ENCODE measurements around the gene XRRA1.

DNA sequence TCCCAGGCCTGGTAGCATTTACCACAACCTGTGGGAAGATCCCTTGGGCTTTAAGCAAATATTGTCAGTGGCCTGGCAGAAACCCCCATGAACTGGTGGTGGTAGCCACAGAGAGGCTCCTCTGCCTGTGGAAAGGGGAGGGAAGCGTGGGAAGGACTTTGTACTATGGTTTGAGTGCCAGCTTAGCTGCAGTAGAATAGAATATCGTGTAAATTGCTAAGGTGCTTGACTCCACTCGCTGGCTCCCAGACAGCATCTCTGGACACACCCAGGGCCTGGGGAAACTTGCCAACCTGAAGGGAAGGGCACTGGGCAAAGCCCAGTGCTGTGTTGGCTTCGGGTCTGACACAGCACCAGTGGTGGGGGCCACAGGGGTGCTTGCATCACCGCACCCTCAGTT is 52.6 kb downstream of the XRRA1 start:
- TF ChIP-seq ZKSCAN8 (CRISPR knock-in tag; IDR thresholded peaks at IDR 0.05; ENCODE audit: borderline replicate concordance): no peak
- no peak for TF ChIP-seq MAFK (conservative IDR thresholded peaks at IDR 0.05 in 1 of 2, IDR thresholded peaks at IDR 0.05 in 1 of 2; ENCODE audit: low read length in 2 of 2)
- TF ChIP-seq, protein P1, sequence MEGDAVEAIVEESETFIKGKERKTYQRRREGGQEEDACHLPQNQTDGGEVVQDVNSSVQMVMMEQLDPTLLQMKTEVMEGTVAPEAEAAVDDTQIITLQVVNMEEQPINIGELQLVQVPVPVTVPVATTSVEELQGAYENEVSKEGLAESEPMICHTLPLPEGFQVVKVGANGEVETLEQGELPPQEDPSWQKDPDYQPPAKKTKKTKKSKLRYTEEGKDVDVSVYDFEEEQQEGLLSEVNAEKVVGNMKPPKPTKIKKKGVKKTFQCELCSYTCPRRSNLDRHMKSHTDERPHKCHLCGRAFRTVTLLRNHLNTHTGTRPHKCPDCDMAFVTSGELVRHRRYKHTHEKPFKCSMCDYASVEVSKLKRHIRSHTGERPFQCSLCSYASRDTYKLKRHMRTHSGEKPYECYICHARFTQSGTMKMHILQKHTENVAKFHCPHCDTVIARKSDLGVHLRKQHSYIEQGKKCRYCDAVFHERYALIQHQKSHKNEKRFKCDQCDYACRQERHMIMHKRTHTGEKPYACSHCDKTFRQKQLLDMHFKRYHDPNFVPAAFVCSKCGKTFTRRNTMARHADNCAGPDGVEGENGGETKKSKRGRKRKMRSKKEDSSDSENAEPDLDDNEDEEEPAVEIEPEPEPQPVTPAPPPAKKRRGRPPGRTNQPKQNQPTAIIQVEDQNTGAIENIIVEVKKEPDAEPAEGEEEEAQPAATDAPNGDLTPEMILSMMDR (CRISPR knock-in tag; IDR thresholded peaks at IDR 0.05): no peak
- no peak for TF ChIP-seq ZNF180 (CRISPR knock-in tag; IDR thresholded peaks at IDR 0.05; ENCODE audit: borderline replicate concordance, low read depth)
- no peak for TF ChIP-seq YY1 (IDR thresholded peaks at IDR 0.05; ENCODE audit: insufficient read depth, insufficient replicate concordance, low read depth, low read length)
- no peak for TF ChIP-seq ZBTB1 (CRISPR knock-in tag; IDR thresholded peaks at IDR 0.05; ENCODE audit: borderline replicate concordance)
- TF ChIP-seq, protein P2, sequence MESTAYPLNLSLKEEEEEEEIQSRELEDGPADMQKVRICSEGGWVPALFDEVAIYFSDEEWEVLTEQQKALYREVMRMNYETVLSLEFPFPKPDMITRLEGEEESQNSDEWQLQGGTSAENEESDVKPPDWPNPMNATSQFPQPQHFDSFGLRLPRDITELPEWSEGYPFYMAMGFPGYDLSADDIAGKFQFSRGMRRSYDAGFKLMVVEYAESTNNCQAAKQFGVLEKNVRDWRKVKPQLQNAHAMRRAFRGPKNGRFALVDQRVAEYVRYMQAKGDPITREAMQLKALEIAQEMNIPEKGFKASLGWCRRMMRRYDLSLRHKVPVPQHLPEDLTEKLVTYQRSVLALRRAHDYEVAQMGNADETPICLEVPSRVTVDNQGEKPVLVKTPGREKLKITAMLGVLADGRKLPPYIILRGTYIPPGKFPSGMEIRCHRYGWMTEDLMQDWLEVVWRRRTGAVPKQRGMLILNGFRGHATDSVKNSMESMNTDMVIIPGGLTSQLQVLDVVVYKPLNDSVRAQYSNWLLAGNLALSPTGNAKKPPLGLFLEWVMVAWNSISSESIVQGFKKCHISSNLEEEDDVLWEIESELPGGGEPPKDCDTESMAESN (CRISPR knock-in tag; conservative IDR thresholded peaks at IDR 0.05): no peak
- TF ChIP-seq, protein P3, sequence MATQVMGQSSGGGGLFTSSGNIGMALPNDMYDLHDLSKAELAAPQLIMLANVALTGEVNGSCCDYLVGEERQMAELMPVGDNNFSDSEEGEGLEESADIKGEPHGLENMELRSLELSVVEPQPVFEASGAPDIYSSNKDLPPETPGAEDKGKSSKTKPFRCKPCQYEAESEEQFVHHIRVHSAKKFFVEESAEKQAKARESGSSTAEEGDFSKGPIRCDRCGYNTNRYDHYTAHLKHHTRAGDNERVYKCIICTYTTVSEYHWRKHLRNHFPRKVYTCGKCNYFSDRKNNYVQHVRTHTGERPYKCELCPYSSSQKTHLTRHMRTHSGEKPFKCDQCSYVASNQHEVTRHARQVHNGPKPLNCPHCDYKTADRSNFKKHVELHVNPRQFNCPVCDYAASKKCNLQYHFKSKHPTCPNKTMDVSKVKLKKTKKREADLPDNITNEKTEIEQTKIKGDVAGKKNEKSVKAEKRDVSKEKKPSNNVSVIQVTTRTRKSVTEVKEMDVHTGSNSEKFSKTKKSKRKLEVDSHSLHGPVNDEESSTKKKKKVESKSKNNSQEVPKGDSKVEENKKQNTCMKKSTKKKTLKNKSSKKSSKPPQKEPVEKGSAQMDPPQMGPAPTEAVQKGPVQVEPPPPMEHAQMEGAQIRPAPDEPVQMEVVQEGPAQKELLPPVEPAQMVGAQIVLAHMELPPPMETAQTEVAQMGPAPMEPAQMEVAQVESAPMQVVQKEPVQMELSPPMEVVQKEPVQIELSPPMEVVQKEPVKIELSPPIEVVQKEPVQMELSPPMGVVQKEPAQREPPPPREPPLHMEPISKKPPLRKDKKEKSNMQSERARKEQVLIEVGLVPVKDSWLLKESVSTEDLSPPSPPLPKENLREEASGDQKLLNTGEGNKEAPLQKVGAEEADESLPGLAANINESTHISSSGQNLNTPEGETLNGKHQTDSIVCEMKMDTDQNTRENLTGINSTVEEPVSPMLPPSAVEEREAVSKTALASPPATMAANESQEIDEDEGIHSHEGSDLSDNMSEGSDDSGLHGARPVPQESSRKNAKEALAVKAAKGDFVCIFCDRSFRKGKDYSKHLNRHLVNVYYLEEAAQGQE (IDR thresholded peaks at IDR 0.05; ENCODE audit: borderline replicate concordance in 1 of 2, low read depth in 1 of 2, low read length in 2 of 2): no peak
- TF ChIP-seq, protein P4, sequence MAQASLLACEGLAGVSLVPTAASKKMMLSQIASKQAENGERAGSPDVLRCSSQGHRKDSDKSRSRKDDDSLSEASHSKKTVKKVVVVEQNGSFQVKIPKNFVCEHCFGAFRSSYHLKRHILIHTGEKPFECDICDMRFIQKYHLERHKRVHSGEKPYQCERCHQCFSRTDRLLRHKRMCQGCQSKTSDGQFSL (CRISPR knock-in tag; IDR thresholded peaks at IDR 0.05): no peak
